H1 (cell line): ENCODE results near the gene SH2D2A. TPM values are rescaled to one million over a fixed set of nuclear protein-coding genes. Genes with fewer than 3 reads are reported as not detected.

Source experiments
- CTCF ChIA-PET: fragments of 300-600 bp; sonication (Branson Sonifier 250); formaldehyde crosslinking; loops from one replicate; lab custom pipeline; 2021; ENCODE audit not compliant: partially characterized antibody; lab: Charles Lee
- POLR2A ChIA-PET: fragments of 300-600 bp; sonication (Branson Sonifier 250); formaldehyde crosslinking; loops from one replicate; lab custom pipeline; 2021; ENCODE audit warnings: inconsistent platforms; ENCODE audit not compliant: partially characterized antibody; lab: Charles Lee
- DNase-seq, 2 experiments: peaks; one replicate each; pipeline versions ENCODE4 v3.0.0 to v3.0.0-alpha.2; 2010 to 2022; ENCODE audit warnings: low spot score in 2 of 2, low read depth in 1 of 2, mixed read lengths in 1 of 2
- FAIRE-seq: peaks from 2 replicates; lab custom pipeline; 2011; peaks lifted over from hg19 to GRCh38; lab: Jason Lieb, UNC
- H2AFZ ChIP-seq: 2 replicates; pipeline ENCODE4 v1.8.1; 2012; ENCODE audit warnings: low read length, inconsistent platforms
- H2AK5ac ChIP-seq: 2 replicates; pipeline ENCODE4 v1.6.1; 2013; ENCODE audit warnings: low read depth, low read length
- H2BK120ac ChIP-seq: replicated peaks from 2 replicates; pipeline ENCODE3; 2013; ENCODE audit warnings: low read depth, low read length, inconsistent platforms
- H2BK12ac ChIP-seq: 2 replicates; pipeline ENCODE4 v1.6.1; 2013; ENCODE audit warnings: low read depth, low read length
- H2BK15ac ChIP-seq: 2 replicates; pipeline ENCODE4 v1.6.1; 2013; ENCODE audit warnings: low read length
- H2BK20ac ChIP-seq: 2 replicates; pipeline ENCODE4 v1.6.1; 2013; ENCODE audit warnings: low read length
- H2BK5ac ChIP-seq: 2 replicates; pipeline ENCODE4 v1.6.1; 2013; ENCODE audit warnings: low read depth, low read length
- H3K14ac ChIP-seq: 2 replicates; pipeline ENCODE4 v1.6.1; 2013; ENCODE audit warnings: inconsistent platforms; ENCODE audit not compliant: insufficient read length
- H3K18ac ChIP-seq: 2 replicates; pipeline ENCODE4 v1.6.1; 2013; ENCODE audit warnings: low read length; ENCODE audit errors: extremely low read depth
- H3K23ac ChIP-seq: 2 replicates; pipeline ENCODE4 v1.6.1; 2013; ENCODE audit warnings: inconsistent platforms; ENCODE audit not compliant: insufficient read length
- H3K23me2 ChIP-seq: 2 replicates; pipeline ENCODE4 v1.6.1; 2013; ENCODE audit warnings: low read depth, low read length
- H3K27ac ChIP-seq: 2 replicates; pipeline ENCODE4 v1.6.1; 2011; ENCODE audit warnings: low read depth, low read length, inconsistent platforms
- H3K27me3 ChIP-seq, 4 experiments: replicated peaks in 1 of 4; 1 replicate in 1 of 4; 2 replicates in 3 of 4; pipeline versions ENCODE4 v1.6.1 to v1.8.1; 2011 to 2013; ENCODE audit warnings: low read length in 3 of 4, mild to moderate bottlenecking in 3 of 4, inconsistent platforms in 2 of 4, mixed read lengths in 2 of 4, moderate library complexity in 1 of 4; ENCODE audit not compliant: control insufficient read depth in 3 of 4, insufficient read depth in 3 of 4; ENCODE audit errors: extremely low read depth in 1 of 4
- H3K36me3 ChIP-seq, 4 experiments: 2 replicates each; pipeline versions ENCODE4 v1.6.1 to v1.8.1; 2011 to 2013; ENCODE audit warnings: mild to moderate bottlenecking in 4 of 4, low read length in 3 of 4, moderate library complexity in 2 of 4, control low read depth in 1 of 4, inconsistent platforms in 1 of 4; ENCODE audit not compliant: insufficient read depth in 4 of 4, control insufficient read depth in 2 of 4
- H3K4ac ChIP-seq: replicated peaks from 2 replicates; pipeline ENCODE3; 2013; ENCODE audit warnings: low read length, low read depth, mixed read lengths, inconsistent platforms; ENCODE audit not compliant: insufficient read length
- H3K4me1 ChIP-seq, 4 experiments: replicated peaks in 1 of 4; 1 replicate in 1 of 4; 2 replicates in 3 of 4; pipeline versions ENCODE4 v1.6.1 to v1.8.1; 2011 to 2013; ENCODE audit warnings: low read length in 3 of 4, inconsistent platforms in 2 of 4, mixed read lengths in 1 of 4; ENCODE audit not compliant: insufficient read depth in 4 of 4, control insufficient read depth in 3 of 4
- H3K4me2 ChIP-seq, 2 experiments: 2 replicates each; pipeline versions ENCODE4 v1.6.1 to v1.8.1; 2011 to 2013; ENCODE audit warnings: low read depth in 2 of 2, low read length in 2 of 2, control low read depth in 1 of 2, inconsistent platforms in 1 of 2, mild to moderate bottlenecking in 1 of 2; ENCODE audit not compliant: insufficient read depth in 1 of 2
- H3K4me3 ChIP-seq, 4 experiments: fragments of 200-600, 300-600 bp in 1 of 4; sonication (generic), shearing (Covaris generic), sonication (Bioruptor Twin) in 1 of 4; 2 replicates each; pipeline versions ENCODE4 v1.5.1 to v1.8.1; 2011 to 2016; ENCODE audit warnings: low read length in 4 of 4, low read depth in 3 of 4, control low read depth in 2 of 4, inconsistent platforms in 2 of 4, mild to moderate bottlenecking in 2 of 4, mixed read lengths in 1 of 4, moderate library complexity in 1 of 4; ENCODE audit not compliant: insufficient read depth in 2 of 4; ENCODE audit errors: extremely low read depth in 1 of 4
- H3K56ac ChIP-seq: replicated peaks from 2 replicates; pipeline ENCODE3; 2013; ENCODE audit warnings: low read depth, mild to moderate bottlenecking, mixed read lengths, low read length, inconsistent platforms; ENCODE audit not compliant: insufficient read length
- H3K79me1 ChIP-seq: 2 replicates; pipeline ENCODE4 v1.6.1; 2013; ENCODE audit warnings: low read depth, low read length, control low read depth
- H3K79me2 ChIP-seq, 2 experiments: 2 replicates each; pipeline versions ENCODE4 v1.6.1 to v1.8.1; 2012 to 2013; ENCODE audit warnings: low read length in 2 of 2, mild to moderate bottlenecking in 2 of 2, inconsistent platforms in 1 of 2; ENCODE audit not compliant: insufficient read depth in 2 of 2, control insufficient read depth in 1 of 2
- H3K9ac ChIP-seq, 4 experiments: replicated peaks in 1 of 4; 1 replicate in 1 of 4; 2 replicates in 3 of 4; pipeline versions ENCODE4 v1.6.1 to v1.8.1; 2011 to 2013; ENCODE audit warnings: low read depth in 3 of 4, low read length in 3 of 4, control low read depth in 2 of 4, mild to moderate bottlenecking in 2 of 4, moderate library complexity in 2 of 4, inconsistent platforms in 1 of 4; ENCODE audit errors: extremely low read depth in 1 of 4
- H3K9me3 ChIP-seq, 2 experiments: 2 replicates each; pipeline versions ENCODE4 v1.6.1 to v1.8.1; 2012 to 2013; ENCODE audit warnings: mild to moderate bottlenecking in 2 of 2, moderate library complexity in 2 of 2, control low read depth in 1 of 2, inconsistent platforms in 1 of 2, low read depth in 1 of 2, low read length in 1 of 2, mixed read lengths in 1 of 2; ENCODE audit not compliant: insufficient read depth in 2 of 2
- H4K20me1 ChIP-seq, 2 experiments: replicated peaks in 1 of 2; 2 replicates each; pipeline versions ENCODE3 to v1.8.1; 2011 to 2013; ENCODE audit warnings: inconsistent platforms in 2 of 2, low read length in 2 of 2, mild to moderate bottlenecking in 1 of 2; ENCODE audit not compliant: insufficient read depth in 2 of 2, control insufficient read depth in 1 of 2
- H4K5ac ChIP-seq: 2 replicates; pipeline ENCODE4 v1.6.1; 2013; ENCODE audit warnings: low read length, low read depth, mixed read lengths, inconsistent platforms; ENCODE audit not compliant: insufficient read length
- H4K8ac ChIP-seq: 2 replicates; pipeline ENCODE4 v1.8.0; 2013; ENCODE audit warnings: mild to moderate bottlenecking, moderate library complexity, low read length, inconsistent platforms; ENCODE audit not compliant: insufficient read depth; ENCODE audit errors: extremely low read depth
- H4K91ac ChIP-seq: replicated peaks from 2 replicates; pipeline ENCODE3; 2013; ENCODE audit warnings: low read length, mixed read lengths, inconsistent platforms; ENCODE audit not compliant: insufficient read length
- SUZ12 ChIP-seq: fragments of 200-600 bp; sonication (generic); IDR thresholded peaks from 2 replicates; pipeline ENCODE4 v1.6.1; 2012; ENCODE audit warnings: mild to moderate bottlenecking, inconsistent platforms, low read length, moderate library complexity, mixed read lengths
- WGBS, 2 experiments: shearing (Covaris generic) in 1 of 2; methylation state at CpG; one replicate each; pipeline versions ENCODE4 v1.1.6 to v1.1.7; 2013 to 2015; ENCODE audit warnings: low lambda C conversion rate in 2 of 2, mixed read lengths in 2 of 2, inconsistent platforms in 1 of 2, low coverage in 1 of 2, missing lambda C conversion rate in 1 of 2; ENCODE audit not compliant: insufficient replicate concordance in 2 of 2, insufficient coverage in 1 of 2, insufficient read length in 1 of 2; ENCODE audit errors: extremely low coverage in 1 of 2, missing lambda C conversion rate in 1 of 2; 5-methylcytosine and 5-hydroxymethylcytosine counted together
- polyA plus RNA-seq, 7 experiments: library from polyadenylated mRNA; depleted of rRNA in 3 of 7; stranded (reverse) in 5 of 7; unstranded in 2 of 7; fragments of >200 nt in 5 of 7; fragments of 200-250 nt in 2 of 7; gene quantifications; 1 replicate in 5 of 7; 2 replicates in 1 of 7; 4 replicates in 1 of 7; pipeline versions ENCODE4 v1.2.1 to v1.2.3, GENCODE V29; 2011 to 2013; ENCODE audit warnings: missing spikeins in 2 of 7, mixed read lengths in 2 of 7
- total RNA-seq: library from RNA; stranded (reverse); fragmentation: NEBNext Ultra II Directional; extraction: Animal tissue kit (Norgen Biotek cat#: 25700); gene quantifications from 2 replicates; pipeline ENCODE4 v1.2.1, GENCODE V29; 2021

SH2D2A gene
- total and polyA plus RNA-seq, 2 of the 8 experiments (the other 6 are each of a cell fraction or from before 2014, with no cell fraction given): 3.3 to 7.9 TPM

DNA sequence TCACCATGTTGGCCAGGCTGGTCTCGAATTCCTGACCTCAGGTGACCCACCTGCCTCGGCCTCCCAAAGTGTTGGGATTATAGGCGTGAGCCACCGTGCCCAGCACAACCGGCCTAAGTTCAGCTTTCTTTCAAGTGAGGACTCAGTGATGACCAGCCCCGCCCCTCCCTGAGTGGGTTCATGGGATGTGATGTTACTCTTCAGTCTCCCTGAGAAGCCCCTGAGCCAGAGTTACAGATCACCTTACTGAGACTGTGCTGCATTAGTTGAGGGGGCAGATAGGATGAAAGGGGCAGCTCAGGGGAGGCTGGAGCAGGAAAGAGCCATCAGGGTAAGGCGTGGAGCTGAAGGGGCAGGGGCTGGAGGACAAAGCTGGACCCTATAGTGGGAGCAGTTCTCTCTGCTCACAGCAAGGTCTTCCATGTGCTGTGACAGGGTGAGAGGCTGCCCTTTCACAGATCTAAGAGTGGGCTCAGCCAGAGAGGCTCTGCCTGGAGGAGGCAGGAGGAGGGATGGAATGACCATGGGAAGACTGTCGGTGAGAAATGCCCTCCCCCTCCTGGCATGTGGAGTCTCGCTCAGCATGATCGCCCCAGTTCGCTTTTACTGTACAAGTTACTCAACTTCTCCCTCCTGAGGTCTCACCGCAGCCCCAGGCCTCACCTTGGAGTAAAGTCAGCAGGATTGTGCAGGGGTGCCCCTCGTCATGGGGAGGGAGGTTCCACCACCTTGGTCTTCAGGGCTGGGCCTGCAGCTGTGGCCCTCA, 13.4 kb downstream of the SH2D2A start:
- Histone ChIP-seq H3K27me3 (0 out of 7 replicates have a peak, but pooled peaks cover 0 to under 1% (median 0%) of the 10 kb centered on the region in 4 experiments), H3K4me1 (no peaks in the 10 kb centered on the region; a peak in 1 of 7 replicates), H3K27ac (no peak overlapping the region), H2BK15ac (no peak overlapping the region), H3K18ac (no peak overlapping the region), H3K23me2 (no peaks in the 10 kb centered on the region), H3K56ac (no peak overlapping the region), H3K23ac (no peak overlapping the region), H4K8ac (no peak overlapping the region), H2BK20ac (no peak overlapping the region), H3K79me2 (no peaks in the 10 kb centered on the region), H3K9me3 (no peaks in the 10 kb centered on the region), H3K4me2 (no peak overlapping the region), H3K4me3 (no peak overlapping the region), H2AFZ (no peak overlapping the region), H3K14ac (no peak overlapping the region), H4K5ac (no peak overlapping the region), H3K4ac (no peak overlapping the region), H2BK12ac (no peak overlapping the region), H2BK120ac (no peak overlapping the region), H4K91ac (no peak overlapping the region), H3K79me1 (no peaks in the 10 kb centered on the region), H3K9ac (no peak overlapping the region), H4K20me1 (no peaks in the 10 kb centered on the region), H2AK5ac (no peak overlapping the region), H3K36me3 (peaks cover 8 to 25% (median 21%) of the 10 kb centered on the region in 4 experiments), H2BK5ac (no peak overlapping the region)
- no peak for DNase-seq
- WGBS, 2 experiments: 80% methylated on average over 13 of the region's 13 CpGs; no CpG with 5 or more reads in 1 of the 2 experiments
- POLR2A ChIA-PET: interaction anchor here (0.7 to 1.6 kb wide), 3 partner anchors 10 to 127 kb away, joined by 3 to 5 read pairs (median 3); no protein-coding TSS in a partner anchor
- CTCF ChIA-PET: interaction anchor here (0.8 to 31.8 kb wide), 14 partner anchors 7 to 124 kb away, joined by 3 to 491 read pairs (median 6); partner anchors contain the start of genes INSRR, ISG20L2, METTL25B and NTRK1
- no peak for FAIRE-seq
- TF ChIP-seq SUZ12: no peak
